K562 (cell line): ENCODE measurements around the gene MOB1A.
A peak's percentile ranks its signal among the peaks of the same experiment; 100 is the strongest.

Source experiments
- CEBPB ChIP-seq: fragments of 450-650 bp; IDR thresholded peaks from 2 replicates; pipeline ENCODE4 v1.6.1; 2016; ENCODE audit warnings: missing genetic modification characterization, missing compliant biosample characterization
- CHD1 ChIP-seq: fragments of 200-600 bp; sonication (generic); IDR thresholded peaks from one replicate; pipeline ENCODE4 v1.6.1; 2012; ENCODE audit warnings: mild to moderate bottlenecking, moderate library complexity, low read length, inconsistent platforms
- FOS ChIP-seq: IDR thresholded peaks from 3 replicates; pipeline ENCODE4 v1.6.1; 2011; ENCODE audit not compliant: insufficient read length; ENCODE audit errors: extremely low read depth
- L3MBTL2 ChIP-seq: fragments of 450-650 bp; IDR thresholded peaks from 2 replicates; pipeline ENCODE4 v1.6.1; 2016; ENCODE audit warnings: mild to moderate bottlenecking, moderate library complexity
- MTA3 ChIP-seq: fragments of 450-650 bp; formaldehyde crosslinking; IDR thresholded peaks from 2 replicates; pipeline ENCODE4 v1.6.1; 2017; ENCODE audit warnings: mild to moderate bottlenecking, borderline replicate concordance
- REST ChIP-seq, 2 experiments: fragments of 450-650 bp; formaldehyde crosslinking in 1 of 2; IDR thresholded peaks; 2 replicates each; pipeline versions ENCODE4 v1.4.0 to v1.6.1; 2014 to 2020; ENCODE audit warnings: mild to moderate bottlenecking in 2 of 2, borderline replicate concordance in 1 of 2, low read depth in 1 of 2
- RREB1 ChIP-seq: fragments of 250-450 bp; sonication (Bioruptor Pico); IDR thresholded peaks from 2 replicates; pipeline ENCODE4 v1.4.0; 2020
- SOX6 ChIP-seq: fragments of 450-650 bp; IDR thresholded peaks from 2 replicates; pipeline ENCODE4 v1.6.1; 2014; ENCODE audit warnings: mild to moderate bottlenecking
- SUPT5H ChIP-seq: fragments of 450-650 bp; IDR thresholded peaks from 2 replicates; pipeline ENCODE4 v1.6.1; 2016
- UBTF ChIP-seq, 2 experiments: IDR thresholded peaks; 2 replicates each; pipeline ENCODE4 v1.6.1; 2012; ENCODE audit warnings: improper control_type of control experiment in 2 of 2, low read depth in 2 of 2, low read length in 2 of 2, borderline replicate concordance in 1 of 2
- TF ChIP-seq, protein P1 (sequence below), 3 experiments: IDR thresholded peaks in 2 of 3; conservative IDR thresholded peaks in 1 of 3; 2 replicates each; pipeline ENCODE4 v1.5.1; 2011 to 2012; ENCODE audit warnings: low read length in 3 of 3, mild to moderate bottlenecking in 3 of 3, control low read depth in 2 of 3, improper control_type of control experiment in 1 of 3, inconsistent platforms in 1 of 3, low read depth in 1 of 3, mixed read lengths in 1 of 3, moderate library complexity in 1 of 3; ENCODE audit not compliant: insufficient read depth in 2 of 3

DNA sequence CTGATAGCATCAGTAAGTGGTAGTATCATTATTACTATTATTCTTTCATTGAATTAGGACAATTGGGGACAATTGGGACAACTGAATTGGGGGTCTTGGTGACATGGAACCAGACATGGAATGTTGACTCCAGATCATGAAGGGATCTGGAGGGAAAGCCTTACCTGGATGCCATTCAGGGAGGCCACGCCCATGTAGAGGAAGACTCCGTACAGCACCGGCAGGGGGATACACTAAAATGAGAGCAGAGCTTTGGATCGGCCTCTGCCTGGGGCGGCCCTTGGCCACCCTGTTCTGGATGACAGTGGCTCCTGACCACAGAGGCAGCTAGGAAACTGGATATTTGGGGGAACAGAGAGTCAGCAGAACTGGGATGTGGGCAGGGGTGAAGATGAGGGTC lies 49.0 kb upstream of the MOB1A start:
- TF ChIP-seq, protein P1, sequence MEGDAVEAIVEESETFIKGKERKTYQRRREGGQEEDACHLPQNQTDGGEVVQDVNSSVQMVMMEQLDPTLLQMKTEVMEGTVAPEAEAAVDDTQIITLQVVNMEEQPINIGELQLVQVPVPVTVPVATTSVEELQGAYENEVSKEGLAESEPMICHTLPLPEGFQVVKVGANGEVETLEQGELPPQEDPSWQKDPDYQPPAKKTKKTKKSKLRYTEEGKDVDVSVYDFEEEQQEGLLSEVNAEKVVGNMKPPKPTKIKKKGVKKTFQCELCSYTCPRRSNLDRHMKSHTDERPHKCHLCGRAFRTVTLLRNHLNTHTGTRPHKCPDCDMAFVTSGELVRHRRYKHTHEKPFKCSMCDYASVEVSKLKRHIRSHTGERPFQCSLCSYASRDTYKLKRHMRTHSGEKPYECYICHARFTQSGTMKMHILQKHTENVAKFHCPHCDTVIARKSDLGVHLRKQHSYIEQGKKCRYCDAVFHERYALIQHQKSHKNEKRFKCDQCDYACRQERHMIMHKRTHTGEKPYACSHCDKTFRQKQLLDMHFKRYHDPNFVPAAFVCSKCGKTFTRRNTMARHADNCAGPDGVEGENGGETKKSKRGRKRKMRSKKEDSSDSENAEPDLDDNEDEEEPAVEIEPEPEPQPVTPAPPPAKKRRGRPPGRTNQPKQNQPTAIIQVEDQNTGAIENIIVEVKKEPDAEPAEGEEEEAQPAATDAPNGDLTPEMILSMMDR (IDR thresholded peaks at IDR 0.05 in 2 of 3, conservative IDR thresholded peaks at IDR 0.05 in 1 of 3; ENCODE audit: insufficient read depth in 2 of 3, low read depth in 1 of 3, low read length in 3 of 3), result peak; percentile 40 to 53 (median 41); a peak in 5 of 6 replicates
- TF ChIP-seq MTA3 (no peak), CEBPB (no peak), SUPT5H (no peak), SOX6 (no peak), RREB1 (CRISPR knock-in tag) (no peak), L3MBTL2 (no peak), UBTF (IDR thresholded peaks at IDR 0.05; ENCODE audit: borderline replicate concordance in 1 of 2, low read depth in 2 of 2, low read length in 2 of 2) (no peak), CHD1 (no peak), REST (IDR thresholded peaks at IDR 0.05; ENCODE audit: borderline replicate concordance) (no peak), REST (CRISPR knock-in tag; IDR thresholded peaks at IDR 0.05; ENCODE audit: low read depth) (no peak), FOS (no peak)
